Neural cell (in vitro differentiated cells): ENCODE results near the gene ADAMTS2. TPM values are rescaled to one million over a fixed set of nuclear protein-coding genes. Genes with fewer than 3 reads are reported as not detected.

Experiments
- H2AFZ ChIP-seq: fragments of 200-600, 300-800 bp; sonication (generic), shearing (Covaris generic); 2 replicates; pipeline ENCODE4 v1.6.0; 2014; ENCODE audit warnings: low read depth, mild to moderate bottlenecking, antibody characterized with exemption, low read length, moderate library complexity
- H3F3A ChIP-seq: fragments of 200-600 bp; shearing (Covaris generic); 2 replicates; pipeline ENCODE4 v1.6.1; 2016; ENCODE audit warnings: mild to moderate bottlenecking, moderate library complexity, mixed read lengths, antibody characterized with exemption, low read length; ENCODE audit not compliant: insufficient read depth, poor library complexity, severe bottlenecking
- H3K27ac ChIP-seq: fragments of 200-600, 300-800 bp; sonication (generic), shearing (Covaris generic); 2 replicates; pipeline ENCODE4 v1.5.1; 2014; ENCODE audit warnings: mild to moderate bottlenecking, low read length, moderate library complexity
- H3K27me3 ChIP-seq: fragments of 300-800, 200-600 bp; sonication (generic), shearing (Covaris generic); 2 replicates; pipeline ENCODE4 v1.6.0; 2014; ENCODE audit warnings: mild to moderate bottlenecking, low read depth, low read length, moderate library complexity; ENCODE audit not compliant: insufficient read depth
- H3K36me3 ChIP-seq: fragments of 300-800, 200-600 bp; sonication (generic), shearing (Covaris generic); 2 replicates; pipeline ENCODE4 v1.5.1; 2014; ENCODE audit warnings: mild to moderate bottlenecking, antibody characterized with exemption, low read length, moderate library complexity; ENCODE audit not compliant: insufficient read depth
- H3K4me2 ChIP-seq: fragments of 300-800, 200-600 bp; sonication (generic), shearing (Covaris generic); 2 replicates; pipeline ENCODE4 v1.6.0; 2014; ENCODE audit warnings: mild to moderate bottlenecking, low read length
- H3K4me3 ChIP-seq: fragments of 300-800, 200-600 bp; sonication (generic), shearing (Covaris generic); 2 replicates; pipeline ENCODE4 v1.5.1; 2014; ENCODE audit warnings: mild to moderate bottlenecking, low read length, moderate library complexity
- H3K79me2 ChIP-seq: fragments of 200-600 bp; shearing (Covaris generic); replicated peaks from 2 replicates; pipeline ENCODE4 v1.6.0; 2014; ENCODE audit warnings: mild to moderate bottlenecking, low read length, moderate library complexity; ENCODE audit not compliant: insufficient read depth
- H3K9ac ChIP-seq: fragments of 300-800, 200-600 bp; sonication (generic), shearing (Covaris generic); 2 replicates; pipeline ENCODE4 v1.6.1; 2016; ENCODE audit warnings: mild to moderate bottlenecking, low read length, mixed read lengths
- H3K9me2 ChIP-seq: fragments of 200-600 bp; shearing (Covaris generic); 2 replicates; pipeline ENCODE4 v1.6.1; 2016; ENCODE audit warnings: mild to moderate bottlenecking, low read length, mixed read lengths; ENCODE audit not compliant: insufficient read depth
- H3K9me3 ChIP-seq: fragments of 200-600, 300-800 bp; sonication (generic), shearing (Covaris generic); 2 replicates; pipeline ENCODE4 v1.6.1; 2016; ENCODE audit warnings: mild to moderate bottlenecking, mixed run types, low read length, moderate library complexity, mixed read lengths
- H4K20me1 ChIP-seq: fragments of 200-600 bp; shearing (Covaris generic); 2 replicates; pipeline ENCODE4 v1.6.1; 2016; ENCODE audit warnings: mild to moderate bottlenecking, mixed run types; ENCODE audit not compliant: insufficient read depth
- CTCF ChIP-seq: fragments of 450-650 bp; IDR thresholded peaks from 2 replicates; pipeline ENCODE4 v1.5.1; 2014; ENCODE audit warnings: antibody characterized with exemption, mild to moderate bottlenecking, moderate library complexity; ENCODE audit not compliant: poor library complexity, severe bottlenecking
- EP300 ChIP-seq: fragments of 450-650 bp; conservative IDR thresholded peaks from 2 replicates; pipeline ENCODE4 v1.6.1; 2014; ENCODE audit warnings: antibody characterized with exemption, mild to moderate bottlenecking, moderate library complexity; ENCODE audit not compliant: poor library complexity, severe bottlenecking
- EZH2 ChIP-seq: fragments of 200-600, 300-800 bp; shearing (Covaris generic), sonication (generic); IDR thresholded peaks from 2 replicates; pipeline ENCODE4 v1.6.1; 2014; ENCODE audit warnings: antibody characterized with exemption, low read length, borderline replicate concordance, mild to moderate bottlenecking; ENCODE audit not compliant: insufficient read depth, poor library complexity, severe bottlenecking
- MXI1 ChIP-seq: fragments of 450-650 bp; conservative IDR thresholded peaks from 2 replicates; pipeline ENCODE4 v1.6.1; 2014; ENCODE audit warnings: antibody characterized with exemption, mild to moderate bottlenecking; ENCODE audit not compliant: poor library complexity, severe bottlenecking
- POLR2AphosphoS5 ChIP-seq: IDR thresholded peaks from 2 replicates; pipeline ENCODE4 v1.6.1; 2012
- RAD21 ChIP-seq: fragments of 450-650 bp; conservative IDR thresholded peaks from 2 replicates; pipeline ENCODE4 v1.6.1; 2014; ENCODE audit warnings: antibody characterized with exemption, mild to moderate bottlenecking, moderate library complexity
- REST ChIP-seq: IDR thresholded peaks from 2 replicates; pipeline ENCODE4 v1.6.1; 2012; ENCODE audit warnings: borderline replicate concordance
- SMC3 ChIP-seq: fragments of 450-650 bp; conservative IDR thresholded peaks from 2 replicates; pipeline ENCODE4 v1.6.1; 2014; ENCODE audit warnings: antibody characterized with exemption, mild to moderate bottlenecking, moderate library complexity; ENCODE audit not compliant: poor library complexity
- TAF1 ChIP-seq: IDR thresholded peaks from 2 replicates; pipeline ENCODE4 v1.6.1; 2012; ENCODE audit warnings: low read depth
- polyA plus RNA-seq: library from polyadenylated mRNA; depleted of rRNA; stranded (reverse); fragments of >200 nt; gene quantifications from 2 replicates; pipeline ENCODE4 v1.2.3, GENCODE V29; 2014

ADAMTS2 gene
- polyA plus RNA-seq, 1 donor from 2014 or later, result 0.61 TPM

- H3K27me3 ChIP-seq, result no peaks in the 10 kb centered on the region
- H3K9ac ChIP-seq, result no peak overlapping the region
- no peak overlapping the region for H2AFZ ChIP-seq
- no peaks in the 10 kb centered on the region for H4K20me1 ChIP-seq
- H3K36me3 ChIP-seq, result no peaks in the 10 kb centered on the region
- no peak overlapping the region for H3K4me3 ChIP-seq
- H3K79me2 ChIP-seq, result no peaks in the 10 kb centered on the region
- no peak overlapping the region for H3K4me2 ChIP-seq
- no peaks in the 10 kb centered on the region for H3F3A ChIP-seq
- H3K9me2 ChIP-seq, result no peaks in the 10 kb centered on the region
- no peak overlapping the region for H3K27ac ChIP-seq
- no peaks in the 10 kb centered on the region for H3K9me3 ChIP-seq
- TF ChIP-seq TAF1 (no peak), RAD21 (no peak), EZH2 (no peak), MXI1 (no peak), REST (no peak), SMC3 (no peak), POLR2AphosphoS5 (no peak), CTCF (no peak)
These were observed 35.9 kb downstream of the ADAMTS2 start for GRCh38 chr5:179309383-179309670.

GRCh38 chr5:179308563-179309382, 36.5 kb downstream of the ADAMTS2 start:
- Histone ChIP-seq H3K79me2 (no peaks in the 10 kb centered on the region), H3K4me2 (no peak overlapping the region), H3K27ac (no peak overlapping the region), H2AFZ (no peak overlapping the region), H3K36me3 (no peaks in the 10 kb centered on the region), H3K9ac (no peak overlapping the region), H4K20me1 (no peaks in the 10 kb centered on the region), H3K4me3 (no peak overlapping the region), H3K27me3 (no peaks in the 10 kb centered on the region), H3F3A (no peaks in the 10 kb centered on the region), H3K9me3 (no peaks in the 10 kb centered on the region), H3K9me2 (no peaks in the 10 kb centered on the region)
- TF ChIP-seq REST, result no peak
- TF ChIP-seq CTCF, result no peak
- TF ChIP-seq RAD21, result no peak
- no peak for TF ChIP-seq SMC3
- TF ChIP-seq MXI1, result no peak
- no peak for TF ChIP-seq POLR2AphosphoS5
- no peak for TF ChIP-seq TAF1
- TF ChIP-seq EP300, result no peak
- no peak for TF ChIP-seq EZH2
